Right ventricle myocardium inferior (tissue), 1 donor: ENCODE data around the gene RIPOR3. TPM values are rescaled to one million over a fixed set of nuclear protein-coding genes. Genes with fewer than 3 reads are reported as not detected.
A peak's percentile ranks its signal among the peaks of the same experiment; 100 is the strongest.
"Not testable (repeated sequence)": the region's sequence is repeated elsewhere in the genome, so short reads cannot be mapped to it uniquely, and the experiment has no call there.

ENCODE experiments used
- ATAC-seq: fragments of 200-7000 bp; cut with Tn5 transposase; one replicate; pipeline ENCODE4 v1.9.1; 2020; ENCODE audit warnings: mild to moderate bottlenecking, moderate library complexity
- DNase-seq: peaks from one replicate; pipeline ENCODE4 v3.0.0; 2021; ENCODE audit errors: missing footprints
- intact Hi-C: fragments of 100-400 bp; cut with DNase I; formaldehyde crosslinking; loops from one replicate; pipeline ENCODE4 v1.11.0; 2022
- total RNA-seq: library from RNA; stranded (reverse); fragmentation: NEBNext Ultra II Directional; extraction: Animal tissue kit (Norgen Biotek cat#: 25700); gene quantifications from one replicate; pipeline ENCODE4 v1.2.1, GENCODE V29; 2021
- donor health status: DM: no; HTN: yes; CAD: no; lungs with severe emphysema.

RIPOR3 gene
- total RNA-seq, 1 donor from 2014 or later: 8.3 TPM

DNA sequence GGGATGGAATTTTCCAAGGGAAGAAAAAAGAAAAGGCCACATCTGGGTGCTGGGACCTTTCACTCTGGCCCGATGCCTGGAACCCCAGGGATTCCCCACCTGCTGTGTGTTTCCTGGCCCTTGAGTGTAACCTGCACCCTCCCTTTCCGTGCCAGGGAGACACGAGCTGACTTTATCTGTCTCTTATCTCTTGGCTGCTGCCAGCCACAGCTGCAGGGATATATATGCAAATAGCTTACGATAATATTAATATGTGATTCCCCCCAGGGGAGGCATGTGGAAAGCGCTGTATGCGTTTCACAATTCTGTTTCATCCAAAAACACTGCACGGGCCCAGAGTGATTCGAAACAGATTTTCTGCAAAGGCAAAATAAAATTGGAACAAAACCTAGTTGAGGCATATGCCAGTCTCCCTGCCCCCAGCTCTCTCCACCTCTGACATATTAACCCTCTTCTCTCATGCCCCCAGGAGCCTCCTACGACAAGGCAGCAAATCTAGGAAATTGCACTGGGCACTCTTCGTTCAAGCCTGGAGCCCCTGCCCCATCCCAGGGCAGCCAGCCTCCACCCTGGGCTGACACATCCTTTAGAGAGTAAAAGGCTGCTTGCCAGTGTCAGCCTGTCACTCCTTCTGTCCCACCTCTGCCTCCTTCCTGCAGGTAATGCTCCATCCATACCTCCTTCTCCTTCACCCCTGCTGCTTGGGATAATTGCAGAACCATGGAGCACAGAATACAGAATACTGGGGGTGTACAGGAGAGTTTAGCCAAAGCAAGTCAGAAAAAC lies 1.3 kb downstream of the RIPOR3 start:
- intact Hi-C loops: loop anchor here (10.0 kb wide), 1 partner anchor 55 kb away; no protein-coding TSS in a partner anchor
- ATAC-seq (peak; percentile 63), DNase-seq (no peak)

DNA sequence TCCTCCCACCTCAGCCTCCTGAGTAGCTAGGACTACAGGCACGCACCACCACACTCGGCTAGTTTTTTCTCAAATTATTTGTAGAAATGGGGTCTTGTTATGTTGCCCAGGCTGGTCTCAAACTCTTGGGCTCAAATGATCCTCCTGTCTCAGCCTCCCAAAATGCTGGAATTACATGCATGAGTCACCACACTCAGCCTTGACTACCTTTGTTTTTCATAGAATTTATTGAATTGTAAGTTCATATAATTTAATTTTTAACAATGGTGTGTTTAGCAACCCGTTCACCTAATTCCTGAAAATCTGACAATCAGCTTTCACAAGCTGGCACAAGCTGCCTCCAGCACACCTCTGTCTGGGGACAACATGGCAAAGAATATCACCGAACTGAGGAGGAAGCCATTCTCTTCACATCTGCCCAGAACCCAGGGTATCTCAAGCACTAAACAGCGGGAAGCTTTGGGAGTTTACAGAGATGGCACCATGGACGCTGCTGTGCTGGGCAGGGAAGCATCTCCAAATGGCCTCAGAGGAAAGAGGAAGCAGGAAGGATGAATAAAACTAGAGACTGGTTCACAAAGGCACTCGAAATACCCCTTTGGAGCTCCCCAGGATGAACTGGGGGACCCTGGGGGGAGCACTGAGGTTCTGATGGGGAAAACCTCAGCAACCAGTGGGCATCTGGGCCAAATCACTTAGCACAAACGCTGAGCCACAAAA lies 2.9 kb downstream of the RIPOR3 start:
- ATAC-seq (no peak), DNase-seq (no peak)
- intact Hi-C loops: no loop called here

DNA sequence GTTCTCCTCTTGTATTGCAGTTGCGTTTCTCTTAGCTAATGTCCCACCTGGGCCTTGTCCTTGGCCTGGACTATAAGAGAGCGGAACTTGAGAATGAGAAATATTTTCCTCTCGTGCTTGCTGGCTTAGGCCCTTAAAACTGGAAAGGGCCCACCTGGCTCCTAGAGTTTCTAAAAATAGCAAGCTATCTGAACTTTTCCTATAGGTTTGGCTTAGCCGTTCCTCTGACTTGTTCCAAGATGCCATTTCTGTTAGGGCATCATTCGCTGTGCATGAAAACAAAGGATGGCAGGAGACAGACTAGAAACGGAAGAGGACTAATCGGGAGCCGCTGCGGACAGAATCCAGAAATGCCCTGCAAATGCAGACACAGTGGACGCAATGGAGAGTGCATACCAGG lies 4.5 kb downstream of the RIPOR3 start:
- no peak for DNase-seq
- intact Hi-C loops: no loop called here
- no peak for ATAC-seq

GRCh38 chr20:50683570-50683969 lies 7.8 kb downstream of the RIPOR3 start:
- DNase-seq (no peak), ATAC-seq (no peak)
- intact Hi-C loops: no loop called here

GRCh38 chr20:50682947-50683530 lies 8.3 kb downstream of the RIPOR3 start:
- ATAC-seq (no peak), DNase-seq (no peak)
- intact Hi-C loops: no loop called here

DNA sequence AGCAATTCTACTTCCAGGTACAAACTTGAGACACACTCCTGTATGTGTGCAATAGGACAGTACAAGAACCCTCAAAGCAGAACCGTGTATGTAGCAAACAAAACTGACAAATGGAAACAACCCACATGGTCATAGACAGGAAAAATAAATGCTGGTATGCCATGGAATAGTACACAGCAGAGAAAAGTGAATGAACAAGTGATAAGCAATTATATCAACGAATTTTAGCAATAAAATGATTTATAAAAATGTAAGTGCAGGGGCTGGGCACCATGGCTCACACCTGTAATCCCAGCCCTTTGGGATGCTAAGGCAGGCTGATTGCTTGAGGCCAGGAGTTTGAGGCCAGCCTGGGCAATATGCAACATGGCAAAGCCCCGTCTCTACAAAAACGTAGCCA lies 9.3 kb downstream of the RIPOR3 start:
- DNase-seq: no peak

DNA sequence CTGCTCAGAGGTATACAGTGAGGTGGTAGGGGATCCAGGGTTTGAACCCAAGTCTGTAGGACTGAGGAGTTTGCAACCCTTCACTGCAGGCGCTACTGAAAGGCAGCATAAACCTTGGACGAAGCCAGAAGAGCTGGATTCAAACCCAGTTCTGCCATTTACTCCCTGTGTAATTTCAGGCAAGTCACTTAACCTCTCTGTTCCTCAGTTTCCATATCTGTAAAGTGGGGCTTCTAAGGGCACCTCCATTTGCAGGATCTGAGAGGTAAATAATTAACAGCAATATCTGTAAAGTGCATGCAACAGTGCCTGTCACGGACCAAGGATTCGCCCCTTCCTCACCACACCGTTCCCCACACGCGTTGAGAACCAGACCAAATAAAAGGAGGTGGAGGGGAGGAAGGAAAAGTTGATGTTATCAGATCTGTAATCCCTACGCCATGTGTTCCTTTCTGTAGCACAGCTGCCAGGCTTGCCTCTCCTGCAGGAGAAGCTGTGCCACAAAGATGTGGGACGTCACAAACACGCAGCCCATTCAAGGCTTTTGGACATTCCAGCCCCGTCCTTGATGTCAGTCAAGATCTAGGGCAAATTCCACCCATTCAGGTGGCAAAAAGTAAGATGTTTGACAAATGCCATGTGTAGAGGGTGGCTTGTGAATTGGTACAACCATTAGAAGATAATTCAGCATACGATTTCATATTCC lies 9.8 kb downstream of the RIPOR3 start:
- intact Hi-C loops: no loop called here

More for the DNA sequence above, 9.3 kb downstream of the RIPOR3 start:
- intact Hi-C loops: no loop called here
- ATAC-seq: no peak

DNA sequence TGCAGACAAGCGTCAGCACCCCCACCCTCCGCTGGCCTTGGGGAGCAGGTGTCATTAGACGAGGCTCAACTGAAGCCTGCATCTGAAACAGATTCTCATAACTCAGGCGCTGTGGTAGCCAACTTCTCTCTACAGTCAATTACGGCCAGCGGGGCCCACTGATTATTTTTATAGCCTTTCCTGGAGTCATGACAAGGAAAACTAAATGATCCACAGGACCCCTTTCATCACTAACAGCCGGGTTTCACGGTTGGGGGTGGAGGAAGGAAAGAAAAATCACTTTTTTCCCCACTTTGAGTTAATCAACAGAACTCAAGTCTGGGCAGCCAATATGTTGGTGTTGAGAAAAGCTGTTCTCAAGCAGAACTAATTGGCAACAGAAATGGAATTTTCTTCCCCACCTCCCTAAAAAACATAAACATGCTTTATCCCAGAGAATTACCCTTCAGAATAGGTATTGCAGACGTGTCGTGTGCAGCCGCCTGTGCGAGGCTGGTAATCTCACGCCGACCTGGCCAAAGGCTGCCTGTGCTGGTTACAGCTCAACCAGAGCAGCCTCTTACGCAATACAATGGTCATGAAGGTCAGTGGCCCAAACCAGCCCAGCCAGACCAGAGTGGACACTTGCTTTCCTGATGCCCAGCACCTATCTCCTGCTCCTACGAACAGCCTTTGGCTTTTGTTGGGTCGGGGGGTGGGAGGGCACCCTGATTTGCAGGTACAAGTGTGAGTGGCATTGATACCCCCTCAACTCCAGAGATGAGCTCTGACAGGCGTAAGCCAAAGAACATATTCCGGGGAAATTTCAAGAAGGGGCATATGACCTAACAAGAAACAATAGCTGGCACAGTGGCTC lies 11.0 kb downstream of the RIPOR3 start:
- peak; percentile 71 for ATAC-seq
- DNase-seq: no peak
- intact Hi-C loops: no loop called here

More for the DNA sequence above, 9.8 kb downstream of the RIPOR3 start:
- no peak for DNase-seq
- no peak for ATAC-seq

GRCh38 chr20:50679753-50680104 lies 11.6 kb downstream of the RIPOR3 start:
- DNase-seq: no peak
- ATAC-seq: no peak
- intact Hi-C loops: no loop called here

- ATAC-seq (no peak), DNase-seq (no peak)
- intact Hi-C loops: no loop called here
These were observed 13.0 kb downstream of the RIPOR3 start for GRCh38 chr20:50678169-50678898.

GRCh38 chr20:50676858-50677257 lies 14.5 kb downstream of the RIPOR3 start:
- intact Hi-C loops: no loop called here
- DNase-seq (no peak), ATAC-seq (no peak)

DNA sequence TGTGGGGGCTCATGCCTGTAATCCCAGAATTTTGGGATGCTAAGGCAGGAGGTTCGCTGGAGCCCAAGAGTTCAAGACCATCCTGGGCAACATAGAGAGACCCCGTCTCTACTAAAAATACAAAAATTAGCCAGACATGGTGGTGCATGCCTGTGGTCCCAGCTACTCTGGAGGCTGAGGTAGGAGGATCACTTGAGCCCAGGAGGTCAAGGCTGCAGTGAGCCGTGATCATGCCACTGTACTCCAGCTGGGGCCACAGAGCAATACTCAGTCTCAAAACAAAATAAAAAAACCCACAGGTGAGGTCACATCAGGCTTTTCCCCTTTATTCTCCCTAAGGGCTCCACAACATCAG lies 15.0 kb downstream of the RIPOR3 start:
- intact Hi-C loops, ATAC-seq, DNase-seq: not testable (repeated sequence)

- DNase-seq: no peak
- intact Hi-C loops: no loop called here
- no peak for ATAC-seq
These were observed 15.5 kb downstream of the RIPOR3 start for GRCh38 chr20:50675671-50676376.

DNA sequence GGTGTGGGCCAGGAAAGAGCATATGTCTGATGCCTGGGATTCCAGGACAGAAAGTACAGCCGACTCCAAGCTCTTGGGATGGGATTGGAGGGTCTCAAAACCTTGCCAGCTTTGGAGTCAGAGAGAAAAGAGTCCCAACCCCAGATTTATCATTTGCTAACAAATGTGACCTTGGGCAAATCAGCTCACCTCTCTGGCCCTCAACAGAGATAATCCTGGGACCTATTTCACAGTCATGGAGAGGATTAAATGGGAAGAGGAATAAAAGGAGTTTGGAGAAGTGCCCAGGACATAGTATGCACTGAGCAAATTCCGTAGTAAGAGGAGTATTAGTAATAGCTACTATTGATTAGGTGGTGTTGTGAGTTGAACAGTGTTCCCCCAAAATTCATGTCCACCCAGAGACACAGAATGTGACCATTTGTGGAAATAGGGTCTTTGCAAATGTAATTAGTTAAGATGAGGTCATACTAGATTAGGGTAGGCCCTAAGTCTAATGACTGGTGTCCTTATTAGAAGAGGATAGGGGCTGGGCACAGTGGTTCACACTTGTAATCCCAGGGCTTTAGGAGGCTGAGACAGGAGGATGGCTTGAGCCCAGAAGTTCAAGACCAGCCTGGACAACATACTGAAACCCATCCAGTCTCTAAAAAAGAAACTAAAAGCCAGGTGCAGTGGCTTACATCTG lies 17.1 kb downstream of the RIPOR3 start:
- intact Hi-C loops: no loop called here
- ATAC-seq: no peak

GRCh38 chr20:50673466-50674137 lies 17.7 kb downstream of the RIPOR3 start:
- DNase-seq (no peak), ATAC-seq (no peak)
- intact Hi-C loops: no loop called here

More for the DNA sequence above, 17.1 kb downstream of the RIPOR3 start:
- no peak for DNase-seq

DNA sequence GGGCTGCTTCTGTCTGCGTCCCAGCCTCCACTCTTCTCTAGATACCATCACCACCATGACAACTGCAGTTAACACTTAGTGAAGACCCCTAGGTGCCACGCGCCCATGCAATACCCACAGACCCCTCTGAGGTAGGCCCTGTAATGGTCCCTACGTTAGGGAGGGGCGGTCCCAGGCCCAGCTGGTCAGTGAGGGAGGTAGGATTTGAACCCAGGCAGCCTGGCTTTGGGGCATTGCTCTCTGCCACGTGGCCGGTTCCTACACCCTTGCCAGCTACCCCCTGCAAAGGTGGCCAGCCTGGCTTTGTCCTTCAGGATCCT lies 18.2 kb downstream of the RIPOR3 start:
- DNase-seq: no peak
- intact Hi-C loops: no loop called here
- no peak for ATAC-seq
